Measurements from ENCODE around the gene MAST1.
A peak's percentile ranks its signal among the peaks of the same experiment; 100 is the strongest.

Gene MAST1

GRCh38 chr19:12834976-12835757 is 3.1 kb upstream of the MAST1 start:
- DNase-seq (ENCODE audit: low read depth, low spot score): no peak
- in situ Hi-C loops (cut with HindIII; ENCODE audit: low sequenced_read_pairs): no loop called here

GRCh38 chr19:12836529-12836863 is 1.8 kb upstream of the MAST1 start:
- DNase-seq (ENCODE audit: low read depth, low spot score): no peak
- in situ Hi-C loops (cut with HindIII; ENCODE audit: low sequenced_read_pairs): no loop called here
- H3K4me3 ChIP-seq (ENCODE audit: low read depth, low read length): no peak overlapping the region
- no peak for TF ChIP-seq CTCF (IDR thresholded peaks at IDR 0.05; ENCODE audit: low read depth, low read length)

More at GRCh38 chr19:12834976-12835757, 3.1 kb upstream of the MAST1 start:
- TF ChIP-seq CTCF (IDR thresholded peaks at IDR 0.05; ENCODE audit: low read depth, low read length): no peak
- H3K4me3 ChIP-seq (ENCODE audit: low read depth, low read length): no peak overlapping the region

GRCh38 chr19:12837225-12837624 is 1.1 kb upstream of the MAST1 start:
- TF ChIP-seq CTCF (IDR thresholded peaks at IDR 0.05; ENCODE audit: low read depth, low read length): no peak
- DNase-seq (ENCODE audit: low read depth, low spot score): no peak
- no peak overlapping the region for H3K4me3 ChIP-seq (ENCODE audit: low read depth, low read length)
- in situ Hi-C loops (cut with HindIII; ENCODE audit: low sequenced_read_pairs): no loop called here

GRCh38 chr19:12838886-12839756 is 806 bp downstream of the MAST1 start:
- in situ Hi-C loops (cut with HindIII; ENCODE audit: low sequenced_read_pairs): no loop called here
- H3K4me3 ChIP-seq (ENCODE audit: low read depth, low read length): no peak overlapping the region
- TF ChIP-seq CTCF (IDR thresholded peaks at IDR 0.05; ENCODE audit: low read depth, low read length): no peak
- no peak for DNase-seq (ENCODE audit: low read depth, low spot score)

- peak; percentile 39 for DNase-seq (ENCODE audit: low read depth, low spot score)
- no peak for TF ChIP-seq CTCF (IDR thresholded peaks at IDR 0.05; ENCODE audit: low read depth, low read length)
- peak overlapping the region; percentile 15 for H3K4me3 ChIP-seq (ENCODE audit: low read depth, low read length)
- in situ Hi-C loops (cut with HindIII; ENCODE audit: low sequenced_read_pairs): no loop called here
These were observed 2.1 kb downstream of the MAST1 start for GRCh38 chr19:12840091-12841079.

GRCh38 chr19:12841094-12841493 is 2.8 kb downstream of the MAST1 start:
- no peak for DNase-seq (ENCODE audit: low read depth, low spot score)
- peak overlapping the region; percentile 15 for H3K4me3 ChIP-seq (ENCODE audit: low read depth, low read length)
- TF ChIP-seq CTCF (IDR thresholded peaks at IDR 0.05; ENCODE audit: low read depth, low read length): no peak
- in situ Hi-C loops (cut with HindIII; ENCODE audit: low sequenced_read_pairs): no loop called here
